ENCODE data around the gene NTHL1.
A peak's percentile ranks its signal among the peaks of the same experiment; 100 is the strongest.
"Not testable (repeated sequence)": the region's sequence is repeated elsewhere in the genome, so short reads cannot be mapped to it uniquely, and the experiment has no call there.

NTHL1 gene

DNA sequence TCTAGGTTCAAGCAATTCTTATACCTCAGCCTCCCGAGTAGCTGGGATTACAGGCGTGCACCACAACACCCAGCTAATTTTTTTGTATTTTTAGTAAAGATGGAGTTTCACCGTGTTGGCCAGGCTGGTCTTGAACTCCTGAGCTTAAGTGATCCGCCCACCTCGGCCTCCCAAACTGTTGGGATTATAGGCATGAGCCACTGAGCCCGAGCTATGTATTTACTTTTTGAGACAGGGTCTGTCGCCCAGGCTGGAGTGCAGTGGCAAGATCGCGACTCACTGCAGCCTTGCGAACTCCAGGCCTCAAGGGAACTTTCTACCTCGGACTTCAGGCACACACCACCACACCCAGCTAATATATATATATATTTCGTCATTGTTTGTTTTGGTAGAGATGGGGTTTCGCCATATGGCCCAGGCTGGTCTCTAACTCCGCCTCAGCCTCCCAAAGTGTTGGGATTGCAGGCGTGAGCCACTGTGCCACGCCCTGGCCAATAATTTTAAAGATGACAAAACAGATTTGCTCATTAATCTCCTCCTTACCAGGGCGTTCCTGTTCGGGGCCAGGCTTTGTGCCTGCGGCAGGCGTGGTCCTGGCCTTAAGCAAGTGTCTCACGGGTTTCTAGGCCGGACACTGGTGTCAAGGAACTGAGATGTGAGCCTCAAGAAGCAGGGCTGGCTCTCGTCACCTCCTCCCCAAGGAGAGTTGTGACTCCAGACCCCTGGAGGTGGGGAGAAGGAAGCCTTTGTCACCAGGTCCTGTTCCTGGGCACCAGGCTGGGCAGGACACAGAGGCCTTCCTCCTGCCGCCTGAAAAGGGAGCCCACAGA, 32.3 kb downstream of the NTHL1 start:
- DNase-seq (ENCODE audit: insufficient read length, low spot score) (peak; percentile 69), FAIRE-seq (peak; percentile 79)
- TF ChIP-seq POLR2A (IDR thresholded peaks at IDR 0.05; ENCODE audit: low read depth, low read length), result no peak

DNA sequence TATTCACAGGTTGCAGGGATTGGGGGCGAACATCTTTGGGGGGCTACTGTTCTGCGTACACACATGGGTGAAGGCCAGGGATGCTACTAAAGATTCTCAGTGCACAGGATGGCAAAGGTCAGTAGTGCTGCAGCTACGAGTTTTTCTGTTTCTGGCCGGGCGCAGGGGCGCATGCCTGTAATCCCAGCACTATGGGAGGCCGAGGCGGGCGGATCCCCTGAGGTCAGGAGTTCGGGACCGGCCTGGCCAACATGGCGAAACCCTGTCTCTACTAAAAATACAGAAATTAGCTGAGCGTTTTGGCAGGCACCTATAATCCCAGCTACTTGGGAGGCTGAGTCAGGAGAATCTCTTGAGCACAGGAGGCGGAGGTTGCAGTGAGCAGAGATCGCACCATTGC, 34.1 kb downstream of the NTHL1 start:
- no peak for DNase-seq (ENCODE audit: insufficient read length, low spot score)
- no peak for FAIRE-seq
- no peak for TF ChIP-seq POLR2A (IDR thresholded peaks at IDR 0.05; ENCODE audit: low read depth, low read length)

DNA sequence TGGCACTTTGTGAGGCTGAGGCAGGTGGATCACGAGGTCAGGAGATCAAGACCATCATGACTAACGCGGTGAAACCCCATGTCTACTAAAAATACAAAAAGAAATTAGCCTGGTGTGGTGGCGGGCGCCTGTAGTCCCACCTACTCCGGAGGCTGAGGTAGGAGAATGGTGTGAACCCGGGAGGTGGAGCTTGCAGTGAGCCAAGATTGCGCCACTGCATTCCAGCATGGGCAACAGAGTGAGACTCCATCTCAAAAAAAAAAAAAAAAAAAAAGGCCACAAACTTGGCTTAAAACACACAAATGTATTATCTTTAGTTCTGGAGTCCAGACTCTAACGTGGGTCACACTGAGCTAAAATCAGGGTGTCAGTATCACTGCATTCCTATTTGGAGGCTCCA, 35.9 kb downstream of the NTHL1 start:
- not testable (repeated sequence) for FAIRE-seq; DNase-seq (ENCODE audit: insufficient read length, low spot score)

DNA sequence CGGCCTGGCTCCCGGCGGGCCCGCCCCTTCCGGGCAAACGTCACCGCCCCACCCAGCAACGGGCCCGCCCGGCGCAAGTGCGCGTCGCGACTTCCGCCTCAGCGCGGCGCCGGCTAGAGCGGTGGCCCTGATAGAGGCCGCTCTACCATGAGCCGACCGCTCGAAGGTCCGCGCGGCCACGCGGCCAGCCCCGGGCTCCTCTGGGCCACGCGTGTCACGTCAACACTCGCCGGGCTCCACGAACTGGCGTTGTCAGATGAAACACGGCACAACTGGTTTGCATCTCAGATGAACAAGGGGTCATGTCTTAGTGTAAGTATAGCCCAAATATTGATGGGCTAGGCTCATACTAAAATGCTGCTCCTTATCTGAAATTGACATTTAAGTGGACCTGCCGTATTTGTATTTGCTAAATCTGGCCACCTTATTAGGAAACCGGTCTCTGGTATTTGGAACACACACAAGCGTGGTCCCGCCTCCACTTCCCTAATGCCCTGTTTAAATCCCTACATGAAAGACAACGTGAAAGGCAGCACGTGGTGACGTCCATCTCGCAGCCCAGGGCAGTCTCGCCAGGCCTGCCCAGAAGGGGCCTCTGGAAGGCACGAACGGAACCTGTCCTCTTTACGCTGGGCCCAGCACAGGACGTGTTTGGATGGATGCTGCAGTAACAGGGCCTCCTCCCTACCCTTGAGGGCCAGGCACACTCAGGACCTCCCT, 37.7 kb downstream of the NTHL1 start, which contains the start of gene ZNF598:
ZNF598 (minus strand) TSS at position 31 of the 720 bp plus-strand sequence.
- DNase-seq (ENCODE audit: insufficient read length, low spot score) (peak; percentile 89), FAIRE-seq (no peak)
- TF ChIP-seq POLR2A (IDR thresholded peaks at IDR 0.05; ENCODE audit: low read depth, low read length), result peak; percentile 83

DNA sequence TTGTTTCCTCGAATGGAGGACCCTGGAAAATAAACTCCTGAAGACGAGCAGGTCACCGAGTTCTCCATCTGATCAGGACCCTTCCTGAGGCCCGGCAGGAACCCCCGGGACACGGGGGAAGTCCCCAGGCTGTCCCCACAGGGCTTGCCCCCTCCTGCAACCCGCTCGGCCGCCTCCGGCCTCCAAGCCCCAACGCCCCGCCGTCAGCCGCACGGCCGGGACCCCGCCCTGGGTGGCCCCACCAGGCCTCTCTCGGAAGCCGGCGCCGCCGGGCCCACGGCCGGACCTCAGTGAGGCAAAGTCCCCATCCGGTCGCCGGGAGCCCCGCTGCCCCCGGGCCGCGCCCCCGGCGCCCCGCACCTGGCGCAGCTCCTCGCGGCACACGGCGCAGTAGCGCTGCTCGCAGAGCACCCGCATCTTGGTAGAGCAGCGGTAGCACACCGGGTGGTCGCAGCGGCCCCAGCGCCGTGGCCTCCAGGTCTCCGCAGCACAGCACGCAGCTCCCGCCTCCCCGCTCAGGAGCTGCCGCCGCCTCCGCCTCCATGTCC, 38.4 kb downstream of the NTHL1 start:
- DNase-seq (ENCODE audit: insufficient read length, low spot score), result no peak
- TF ChIP-seq POLR2A (IDR thresholded peaks at IDR 0.05; ENCODE audit: low read depth, low read length), result no peak
- no peak for FAIRE-seq

DNA sequence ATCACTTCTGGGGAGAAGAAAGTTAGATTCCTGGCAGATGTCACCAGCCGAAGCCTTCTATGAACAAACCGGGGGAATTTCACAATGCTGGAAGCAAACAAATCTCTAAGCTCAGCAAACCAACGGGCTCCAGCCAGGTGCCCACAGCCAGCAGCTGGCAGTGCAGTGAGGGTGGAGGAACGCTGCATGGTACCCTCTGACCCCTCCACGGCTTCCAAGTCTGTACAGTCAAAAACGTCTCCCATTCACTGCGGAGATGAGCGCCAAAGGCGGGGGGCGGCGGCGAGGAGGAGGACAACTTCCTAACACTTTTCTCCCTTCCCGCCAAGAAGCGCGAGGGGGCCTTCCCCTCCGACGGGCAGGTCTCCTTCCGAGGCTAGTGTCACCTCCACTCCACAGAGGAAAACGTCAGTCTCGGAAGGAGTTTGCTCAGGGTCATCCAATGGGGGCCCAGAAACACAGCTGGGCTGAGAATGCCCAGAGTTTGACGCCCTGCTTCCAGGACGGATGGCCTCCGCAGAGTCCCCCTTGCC, 38.9 kb downstream of the NTHL1 start:
- TF ChIP-seq POLR2A (IDR thresholded peaks at IDR 0.05; ENCODE audit: low read depth, low read length), result no peak

DNA sequence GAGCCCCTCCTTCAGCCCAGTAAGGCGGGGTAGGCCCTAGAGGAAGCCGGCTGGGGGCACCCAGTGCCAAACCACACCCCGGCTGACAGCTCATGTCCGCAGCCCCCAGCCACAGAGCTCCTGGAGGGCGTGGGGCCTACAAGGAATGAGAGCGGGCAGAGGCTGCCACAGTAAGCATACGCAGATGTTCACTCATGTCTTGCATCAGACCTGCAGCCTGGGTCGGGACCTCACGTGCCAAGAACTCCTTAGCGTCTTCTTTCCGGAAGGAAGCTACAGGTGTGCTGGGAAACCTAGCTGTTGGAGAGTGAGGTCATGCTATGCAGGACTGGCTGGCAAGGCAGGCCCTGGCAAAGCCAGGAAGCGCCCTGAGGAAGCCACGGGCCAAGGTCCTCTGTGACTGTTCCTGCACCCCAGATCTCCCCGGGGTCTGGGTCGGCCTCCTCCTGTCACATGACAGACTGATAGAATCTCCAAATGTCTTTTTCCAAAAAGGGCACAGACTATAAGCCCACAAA, 39.6 kb downstream of the NTHL1 start:
- no peak for FAIRE-seq

More for the DNA sequence above, 38.9 kb downstream of the NTHL1 start:
- FAIRE-seq, result no peak
- DNase-seq (ENCODE audit: insufficient read length, low spot score), result no peak

DNA sequence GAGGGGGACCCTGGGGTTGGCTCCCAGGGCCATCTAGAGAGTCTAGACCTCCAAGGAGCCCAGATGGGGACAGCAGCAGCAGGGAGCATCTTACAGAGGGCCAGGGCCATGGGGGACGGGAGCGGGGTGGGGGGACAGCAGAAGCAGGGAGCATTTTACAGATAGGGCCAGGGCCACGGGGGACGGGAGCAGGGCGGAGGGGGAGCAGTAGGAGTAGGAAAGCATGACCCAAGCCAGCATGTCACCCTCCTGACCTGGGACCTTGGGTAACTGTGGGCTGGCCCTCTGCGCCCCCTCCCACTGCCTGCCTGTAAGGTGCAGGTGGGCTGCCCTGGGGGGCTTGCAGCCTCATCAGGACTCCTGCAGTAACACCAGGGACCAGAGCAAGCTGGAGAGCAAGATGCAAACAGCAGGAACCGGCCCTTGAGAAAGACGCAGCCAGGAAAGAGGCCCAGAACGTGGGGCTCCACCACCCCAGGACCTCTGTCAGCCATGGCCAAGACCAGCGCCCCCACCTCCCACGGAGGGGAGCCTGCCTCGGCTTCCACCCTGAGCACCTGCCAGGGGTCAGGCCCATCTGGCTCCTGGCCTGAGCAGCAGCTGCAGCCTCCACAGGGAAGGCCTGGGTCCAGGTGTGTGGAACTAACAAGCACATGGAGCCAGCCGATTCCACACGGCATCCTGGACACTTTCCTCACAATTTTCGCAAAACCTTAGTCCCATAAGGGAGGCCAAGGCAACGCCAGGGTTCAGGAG, 40.4 kb downstream of the NTHL1 start:
- DNase-seq (ENCODE audit: insufficient read length, low spot score) (no peak), FAIRE-seq (no peak)
- TF ChIP-seq POLR2A (IDR thresholded peaks at IDR 0.05; ENCODE audit: low read depth, low read length), result no peak

More for the DNA sequence above, 39.6 kb downstream of the NTHL1 start:
- TF ChIP-seq POLR2A (IDR thresholded peaks at IDR 0.05; ENCODE audit: low read depth, low read length), result no peak
- no peak for DNase-seq (ENCODE audit: insufficient read length, low spot score)

DNA sequence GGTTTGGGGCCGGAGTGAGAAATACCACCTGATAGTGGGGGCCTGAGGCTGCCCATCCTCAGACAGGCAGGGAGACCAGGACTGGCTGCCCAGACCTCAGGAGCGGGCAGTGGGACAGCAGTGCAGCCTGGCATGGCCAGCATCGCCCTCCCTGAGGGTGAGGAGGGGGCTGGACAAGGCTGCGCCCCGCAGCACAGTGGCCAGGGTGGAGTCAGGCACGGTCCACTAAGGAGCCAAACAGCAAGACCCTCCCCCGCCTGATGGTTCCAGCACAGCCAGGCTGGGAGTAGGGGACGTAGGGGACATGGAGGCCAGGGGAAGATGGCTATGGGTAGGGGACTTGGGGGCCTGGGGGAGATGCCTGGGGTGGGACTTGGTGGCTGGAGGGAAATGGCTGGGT, 41.3 kb downstream of the NTHL1 start:
- DNase-seq (ENCODE audit: insufficient read length, low spot score) (no peak), FAIRE-seq (no peak)
- TF ChIP-seq POLR2A (IDR thresholded peaks at IDR 0.05; ENCODE audit: low read depth, low read length), result no peak

DNA sequence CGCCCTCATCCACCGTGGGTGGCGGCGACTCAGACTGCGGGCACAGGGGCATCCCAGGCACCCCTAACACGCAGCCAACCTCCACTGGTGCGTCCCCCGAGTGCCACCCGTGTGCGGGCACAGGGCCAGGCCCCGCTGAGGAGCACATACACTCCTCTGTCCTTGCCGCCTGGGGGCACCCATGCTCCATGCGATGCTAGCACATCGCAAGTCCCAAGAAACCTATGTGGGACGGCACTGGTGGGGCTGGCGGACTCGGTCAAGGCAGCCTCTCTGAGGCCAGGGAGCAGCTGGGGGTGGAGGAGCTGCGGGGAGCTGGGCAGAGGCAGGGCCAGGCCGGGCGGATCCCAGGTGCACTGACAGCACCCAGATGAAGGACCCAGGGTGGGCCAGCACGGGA, 42.0 kb downstream of the NTHL1 start:
- DNase-seq (ENCODE audit: insufficient read length, low spot score) (no peak), FAIRE-seq (no peak)
- no peak for TF ChIP-seq POLR2A (IDR thresholded peaks at IDR 0.05; ENCODE audit: low read depth, low read length)

DNA sequence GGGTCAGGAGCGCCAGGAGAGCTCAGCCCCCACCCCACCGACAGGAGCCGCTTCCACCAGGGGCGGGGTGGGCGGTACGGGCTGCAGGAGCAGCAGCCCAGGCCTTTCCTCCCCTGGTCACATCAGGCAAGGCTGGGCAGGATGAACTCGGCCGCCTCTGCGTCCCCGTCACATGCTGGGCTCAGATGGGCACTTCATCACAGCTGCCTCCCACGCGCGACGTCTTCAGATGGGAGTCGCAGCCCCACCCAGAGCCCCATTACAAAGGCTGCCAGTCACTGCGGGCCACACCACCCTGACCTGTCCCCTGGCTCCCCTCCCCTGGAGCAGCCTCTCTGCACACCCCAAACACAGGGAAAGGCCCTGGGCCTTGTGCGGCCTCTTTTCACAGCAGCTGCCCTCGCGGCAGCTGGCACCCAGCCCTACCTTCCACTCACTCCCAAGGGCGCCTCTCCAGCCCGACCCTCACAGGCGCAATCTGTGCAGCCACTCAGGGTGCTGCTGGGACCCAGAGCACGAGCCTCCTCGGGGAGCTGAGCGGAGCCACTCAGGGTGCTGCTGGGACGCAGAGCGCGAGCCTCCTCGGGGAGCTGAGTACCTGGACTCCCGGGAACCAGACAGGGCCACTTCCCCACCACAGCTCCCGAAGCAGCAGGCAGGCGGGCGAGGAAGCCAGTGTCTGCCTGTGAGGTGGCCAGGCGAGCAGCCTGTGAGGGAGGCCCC, 42.7 kb downstream of the NTHL1 start:
- no peak for TF ChIP-seq POLR2A (IDR thresholded peaks at IDR 0.05; ENCODE audit: low read depth, low read length)
- DNase-seq (ENCODE audit: insufficient read length, low spot score) (no peak), FAIRE-seq (no peak)

DNA sequence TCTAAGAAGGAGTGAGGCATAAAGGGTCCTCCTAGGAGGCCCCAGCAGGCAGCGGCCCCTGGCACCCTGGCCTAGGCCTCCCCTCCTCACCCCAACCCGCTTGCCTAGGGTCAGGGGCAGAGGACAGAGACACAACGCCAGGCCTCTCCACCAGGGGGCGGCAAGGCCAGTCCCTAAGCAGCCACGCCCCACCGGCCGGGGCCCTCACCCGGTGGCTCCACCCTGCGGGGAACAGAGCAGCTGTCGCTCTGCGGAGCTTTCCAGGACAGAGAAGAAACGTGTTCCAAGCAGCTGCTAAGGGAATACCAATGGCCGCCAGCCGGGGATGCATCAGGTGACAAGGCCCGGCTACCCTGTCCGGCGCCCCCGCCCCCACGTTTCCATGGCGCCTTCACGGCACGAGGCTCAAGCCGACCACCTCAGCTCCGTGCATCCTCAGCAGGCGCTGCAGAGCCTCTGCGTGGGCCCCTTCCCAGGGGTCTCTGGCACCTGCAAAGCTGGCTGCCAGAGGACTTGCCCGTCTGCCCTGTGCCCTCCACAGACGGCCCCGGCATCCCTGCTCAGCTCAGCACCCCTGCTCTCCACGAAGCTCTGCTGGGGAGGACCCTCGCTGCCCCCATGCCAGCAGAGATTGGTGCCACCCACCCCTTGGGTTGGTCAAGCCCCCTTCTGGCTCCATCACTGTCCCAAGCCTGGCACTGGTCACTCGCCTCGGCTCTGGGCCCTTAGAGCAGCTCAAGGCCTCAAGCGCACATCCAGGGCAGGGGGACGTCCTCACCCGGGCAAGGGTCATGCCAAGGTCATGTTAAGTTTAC, 43.6 kb downstream of the NTHL1 start:
- FAIRE-seq (no peak), DNase-seq (ENCODE audit: insufficient read length, low spot score) (peak; percentile 94)
- TF ChIP-seq POLR2A (IDR thresholded peaks at IDR 0.05; ENCODE audit: low read depth, low read length), result no peak

All from H54 (cell line).